ENCODE measurements around the gene PLIN3.

The PLIN3 gene

DNA sequence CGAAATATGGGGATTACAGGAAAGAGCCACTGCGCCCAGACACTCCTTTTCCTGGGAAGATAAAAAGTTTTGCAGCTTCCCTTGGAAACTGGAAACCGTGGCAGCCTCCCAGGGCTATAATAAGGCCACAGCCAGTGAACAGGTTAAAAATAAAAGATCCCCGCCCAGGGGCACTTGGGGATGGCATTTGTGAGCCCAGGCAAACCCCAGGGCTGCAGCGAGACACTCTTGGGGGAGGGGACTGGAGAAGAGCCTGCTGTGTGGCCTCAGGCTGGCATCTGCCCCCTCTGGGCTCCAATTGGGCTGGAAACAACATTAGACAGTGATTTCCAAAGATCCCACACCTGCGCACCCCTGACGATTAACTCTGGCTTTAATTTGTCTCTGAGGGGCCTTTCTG is 64.8 kb downstream of the PLIN3 start:
- Histone ChIP-seq H3K4me1 (ENCODE audit: insufficient read depth, low read length, severe bottlenecking) (peaks cover 8% of the 10 kb centered on the region), H3K9me2 (ENCODE audit: low read depth, low read length) (no peaks in the 10 kb centered on the region), H3K9ac (ENCODE audit: low read length) (no peak overlapping the region), H3K36me3 (ENCODE audit: insufficient read depth, low read length) (peaks cover 1% of the 10 kb centered on the region), H3K27me3 (ENCODE audit: insufficient read depth, low read length) (no peaks in the 10 kb centered on the region), H3K4me2 (ENCODE audit: low read length) (no peak overlapping the region), H3K27ac (ENCODE audit: low read depth, low read length, poor library complexity, severe bottlenecking) (no peak overlapping the region), H2AFZ (ENCODE audit: low read length) (no peak overlapping the region), H4K20me1 (ENCODE audit: insufficient read depth, low read length) (no peaks in the 10 kb centered on the region), H3K4me3 (ENCODE audit: low read depth, low read length, poor library complexity, severe bottlenecking) (no peak overlapping the region), H3K79me2 (ENCODE audit: insufficient read depth, low read length) (no peaks in the 10 kb centered on the region), H3K9me3 (ENCODE audit: low read length) (no peaks in the 10 kb centered on the region), H3F3A (ENCODE audit: insufficient read depth, low read length) (peaks cover 2% of the 10 kb centered on the region; the same call in 1 of the 2 replicates)
- TF ChIP-seq EZH2 (IDR thresholded peaks at IDR 0.05; ENCODE audit: borderline replicate concordance, low read length) = no peak
- TF ChIP-seq, protein P1, sequence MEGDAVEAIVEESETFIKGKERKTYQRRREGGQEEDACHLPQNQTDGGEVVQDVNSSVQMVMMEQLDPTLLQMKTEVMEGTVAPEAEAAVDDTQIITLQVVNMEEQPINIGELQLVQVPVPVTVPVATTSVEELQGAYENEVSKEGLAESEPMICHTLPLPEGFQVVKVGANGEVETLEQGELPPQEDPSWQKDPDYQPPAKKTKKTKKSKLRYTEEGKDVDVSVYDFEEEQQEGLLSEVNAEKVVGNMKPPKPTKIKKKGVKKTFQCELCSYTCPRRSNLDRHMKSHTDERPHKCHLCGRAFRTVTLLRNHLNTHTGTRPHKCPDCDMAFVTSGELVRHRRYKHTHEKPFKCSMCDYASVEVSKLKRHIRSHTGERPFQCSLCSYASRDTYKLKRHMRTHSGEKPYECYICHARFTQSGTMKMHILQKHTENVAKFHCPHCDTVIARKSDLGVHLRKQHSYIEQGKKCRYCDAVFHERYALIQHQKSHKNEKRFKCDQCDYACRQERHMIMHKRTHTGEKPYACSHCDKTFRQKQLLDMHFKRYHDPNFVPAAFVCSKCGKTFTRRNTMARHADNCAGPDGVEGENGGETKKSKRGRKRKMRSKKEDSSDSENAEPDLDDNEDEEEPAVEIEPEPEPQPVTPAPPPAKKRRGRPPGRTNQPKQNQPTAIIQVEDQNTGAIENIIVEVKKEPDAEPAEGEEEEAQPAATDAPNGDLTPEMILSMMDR (IDR thresholded peaks at IDR 0.05; ENCODE audit: low read length) = no peak

DNA sequence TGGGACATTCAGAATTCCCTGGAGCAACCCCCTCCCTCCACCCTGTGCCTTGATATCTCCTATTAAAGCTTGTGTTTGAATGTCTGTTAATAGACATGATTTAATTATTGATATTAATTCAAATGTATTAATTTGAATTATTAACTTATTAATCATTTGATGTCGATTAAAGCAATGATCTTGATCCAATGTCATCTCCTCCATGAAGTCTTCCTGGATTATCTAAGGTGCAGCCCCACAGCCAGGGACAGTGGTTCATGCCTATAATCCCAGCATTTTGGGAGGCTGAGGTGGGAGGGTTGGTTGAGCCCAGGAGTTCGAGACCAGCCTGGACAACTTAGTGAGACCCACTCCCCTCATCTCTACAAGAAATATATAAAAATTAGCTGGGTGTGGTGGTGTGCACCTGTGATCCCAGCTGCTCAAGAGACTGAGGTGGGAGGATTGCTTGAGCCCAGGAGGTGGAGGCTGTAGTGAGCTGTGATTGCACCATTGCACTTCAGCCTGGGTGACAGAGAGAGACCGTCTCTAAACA is 66.3 kb downstream of the PLIN3 start:
- Histone ChIP-seq H3F3A (ENCODE audit: insufficient read depth, low read length) (peaks cover 2% of the 10 kb centered on the region; the same call in 1 of the 2 replicates), H4K20me1 (ENCODE audit: insufficient read depth, low read length) (no peaks in the 10 kb centered on the region)

DNA sequence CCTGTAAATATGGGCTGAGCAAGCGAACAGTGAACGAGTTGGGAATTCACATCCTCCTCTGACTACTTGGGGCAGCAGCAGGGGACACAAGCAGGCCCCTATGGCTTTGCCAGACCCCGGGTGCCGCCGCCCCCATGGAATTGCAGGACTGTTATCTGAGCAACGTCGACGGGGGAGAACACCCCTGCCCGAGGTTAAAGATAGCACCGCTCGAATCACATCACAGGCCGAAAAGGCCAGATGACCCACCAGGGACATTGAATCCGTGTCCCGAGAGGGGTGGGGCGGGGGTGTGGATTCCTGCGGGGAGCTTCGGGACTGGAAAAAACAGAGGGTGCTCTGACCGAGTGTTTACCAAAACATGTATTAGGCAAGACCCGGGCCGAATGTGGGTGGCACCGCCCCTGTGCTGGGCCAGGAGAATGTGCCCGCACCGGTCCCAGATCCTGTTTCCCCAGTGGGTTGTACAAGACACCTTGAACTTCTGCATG is 66.8 kb downstream of the PLIN3 start:
- Histone ChIP-seq H3K4me1 (ENCODE audit: insufficient read depth, low read length, severe bottlenecking) (no peaks in the 10 kb centered on the region), H3K4me2 (ENCODE audit: low read length) (no peak overlapping the region), H3K27me3 (ENCODE audit: insufficient read depth, low read length) (no peaks in the 10 kb centered on the region), H3K4me3 (ENCODE audit: low read depth, low read length, poor library complexity, severe bottlenecking) (no peak overlapping the region), H4K20me1 (ENCODE audit: insufficient read depth, low read length) (no peaks in the 10 kb centered on the region), H3F3A (ENCODE audit: insufficient read depth, low read length) (peaks cover 2% of the 10 kb centered on the region; the same call in 1 of the 2 replicates), H3K9me3 (ENCODE audit: low read length) (no peaks in the 10 kb centered on the region), H3K36me3 (ENCODE audit: insufficient read depth, low read length) (peaks cover 21% of the 10 kb centered on the region), H3K79me2 (ENCODE audit: insufficient read depth, low read length) (no peaks in the 10 kb centered on the region), H2AFZ (ENCODE audit: low read length) (no peak overlapping the region), H3K27ac (ENCODE audit: low read depth, low read length, poor library complexity, severe bottlenecking) (no peak overlapping the region), H3K9ac (ENCODE audit: low read length) (no peak overlapping the region), H3K9me2 (ENCODE audit: low read depth, low read length) (no peaks in the 10 kb centered on the region)
- TF ChIP-seq, protein P1 (IDR thresholded peaks at IDR 0.05; ENCODE audit: low read length) = no peak
- no peak for TF ChIP-seq EZH2 (IDR thresholded peaks at IDR 0.05; ENCODE audit: borderline replicate concordance, low read length)

More for the DNA sequence above, 66.3 kb downstream of the PLIN3 start:
- Histone ChIP-seq H3K4me1 (ENCODE audit: insufficient read depth, low read length, severe bottlenecking) (no peaks in the 10 kb centered on the region), H3K79me2 (ENCODE audit: insufficient read depth, low read length) (no peaks in the 10 kb centered on the region), H3K4me3 (ENCODE audit: low read depth, low read length, poor library complexity, severe bottlenecking) (no peak overlapping the region), H3K9ac (ENCODE audit: low read length) (no peak overlapping the region), H2AFZ (ENCODE audit: low read length) (no peak overlapping the region), H3K27ac (ENCODE audit: low read depth, low read length, poor library complexity, severe bottlenecking) (no peak overlapping the region), H3K27me3 (ENCODE audit: insufficient read depth, low read length) (no peaks in the 10 kb centered on the region), H3K9me2 (ENCODE audit: low read depth, low read length) (no peaks in the 10 kb centered on the region), H3K36me3 (ENCODE audit: insufficient read depth, low read length) (peaks cover 16% of the 10 kb centered on the region), H3K4me2 (ENCODE audit: low read length) (no peak overlapping the region), H3K9me3 (ENCODE audit: low read length) (no peaks in the 10 kb centered on the region)
- TF ChIP-seq, protein P1 (IDR thresholded peaks at IDR 0.05; ENCODE audit: low read length) = no peak
- TF ChIP-seq EZH2 (IDR thresholded peaks at IDR 0.05; ENCODE audit: borderline replicate concordance, low read length) = no peak

Data from OCI-LY1 (cell line).